GM12892 (cell line): ENCODE measurements around the gene QTRT2.

Source experiments
- POLR2A ChIP-seq: IDR thresholded peaks from 2 replicates; pipeline ENCODE4 v1.6.1; 2011; ENCODE audit warnings: low read depth, low read length, control low read depth
- POLR2AphosphoS5 ChIP-seq: IDR thresholded peaks from 2 replicates; pipeline ENCODE4 v1.6.1; 2011; ENCODE audit warnings: low read depth, low read length, control low read depth

DNA sequence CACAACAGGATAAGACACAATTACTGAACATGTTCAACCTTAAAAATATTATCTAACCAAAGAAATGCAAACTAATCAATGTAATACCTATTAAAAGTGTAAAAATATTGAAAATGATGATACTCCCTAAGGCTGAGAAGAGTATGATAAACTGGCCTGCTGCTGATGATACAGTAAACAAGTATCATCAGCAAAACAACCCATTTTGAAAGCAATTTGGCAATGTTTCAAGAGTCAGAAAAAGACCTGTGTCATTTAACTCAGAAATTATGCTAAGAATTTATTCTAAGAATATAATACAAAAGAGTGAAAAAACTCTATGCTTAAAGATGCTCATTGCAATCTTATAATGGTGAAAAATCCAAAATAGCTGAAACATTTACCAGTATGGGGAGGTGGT, 22.3 kb upstream of the QTRT2 start:
- TF ChIP-seq POLR2AphosphoS5 (no peak), POLR2A (no peak)
